Hematopoietic multipotent progenitor cell treated with erythropoietin and hydrocortisone succinate and interleukin-3 and kit ligand, for 6 days (in vitro differentiated cells): ENCODE data around the gene PRKAG2.

Experiments used
- DNase-seq: peaks from one replicate; pipeline ENCODE4 v3.0.0-alpha.2; 2015

The PRKAG2 gene

GRCh38 chr7:151704299-151704959 lies 172.5 kb downstream of the PRKAG2 start:
- DNase-seq = no peak

GRCh38 chr7:151702961-151703360 lies 174.0 kb downstream of the PRKAG2 start:
- DNase-seq = no peak

- no peak for DNase-seq
Observed at GRCh38 chr7:151700586-151701165, 176.2 kb downstream of the PRKAG2 start.

GRCh38 chr7:151699928-151700319 lies 177.0 kb downstream of the PRKAG2 start:
- DNase-seq = peak; percentile 39

DNA sequence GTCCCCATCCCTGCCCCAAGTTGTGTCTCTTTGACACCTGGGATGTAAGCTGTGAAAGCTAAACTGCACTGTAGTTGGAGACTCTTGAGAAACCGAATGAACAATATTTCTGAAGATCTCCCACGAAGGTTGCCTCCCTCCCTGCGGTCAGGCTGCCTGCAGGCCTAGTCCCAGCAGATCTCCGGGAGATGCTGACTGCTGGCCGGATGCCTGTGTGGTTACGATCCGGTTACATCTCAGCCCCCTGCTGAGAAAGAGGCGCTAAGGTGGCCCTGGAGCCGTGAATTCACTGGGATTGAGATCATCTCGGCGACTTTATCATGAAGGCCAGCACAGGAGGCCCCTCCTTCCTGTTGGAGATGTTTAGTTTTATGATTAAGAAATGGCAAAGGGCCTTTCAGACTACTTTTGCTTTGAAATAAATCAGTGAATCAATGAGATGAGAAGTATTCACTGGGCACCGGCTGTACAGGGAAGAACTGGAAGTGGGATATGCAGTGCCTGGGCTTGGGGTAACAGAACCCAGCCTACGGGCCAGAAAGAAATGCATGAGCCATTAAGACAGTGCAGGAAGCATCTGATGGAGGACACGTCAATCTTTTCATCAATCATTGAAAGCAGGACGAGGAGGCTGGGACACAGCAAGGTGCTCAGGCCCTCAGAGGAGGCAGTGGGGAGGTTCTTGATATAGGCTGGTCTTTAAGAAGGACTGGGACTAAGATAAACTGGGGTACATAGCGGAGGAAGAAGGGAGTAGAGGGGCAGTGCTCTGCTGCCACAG lies 177.6 kb downstream of the PRKAG2 start:
- DNase-seq = peak; percentile 14

DNA sequence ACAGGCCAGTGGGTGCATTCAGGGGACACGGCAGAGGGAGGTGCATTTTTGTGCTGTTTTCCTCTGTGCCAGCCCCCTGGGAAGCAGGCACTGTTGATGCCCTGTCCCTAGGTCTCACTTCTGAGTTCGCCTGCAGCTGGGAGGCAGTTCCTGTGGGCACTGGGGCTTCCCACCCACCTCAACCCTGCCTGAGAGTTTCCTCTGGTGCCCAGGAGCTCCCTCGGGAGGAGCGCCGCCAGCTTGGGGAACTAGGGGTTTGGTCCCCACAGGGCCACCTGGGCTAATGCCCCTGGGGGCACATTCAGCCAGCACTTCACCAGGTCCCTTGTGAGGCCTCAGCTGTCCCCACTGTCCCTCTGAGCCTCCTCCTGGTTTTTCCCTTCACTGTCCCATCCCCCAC lies 179.0 kb downstream of the PRKAG2 start:
- DNase-seq = no peak

DNA sequence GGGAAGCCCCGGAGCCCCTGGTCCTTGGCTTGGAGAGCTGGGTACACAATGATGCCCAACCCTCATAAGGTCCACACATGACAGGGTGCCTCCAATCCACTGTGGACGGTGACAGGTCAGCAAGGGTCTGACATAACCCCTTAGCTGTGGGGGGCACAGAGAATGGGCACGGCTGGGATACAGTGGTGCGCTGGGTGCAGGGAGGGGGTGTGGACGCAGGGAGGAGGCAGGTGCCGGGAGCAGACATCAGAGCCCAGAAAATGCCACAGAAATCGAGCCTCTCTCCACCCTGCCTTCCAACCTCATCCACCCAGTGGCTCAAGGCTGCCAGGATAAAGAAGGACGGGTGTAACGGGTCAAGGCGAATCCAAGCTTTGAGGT lies 179.4 kb downstream of the PRKAG2 start:
- DNase-seq = no peak

DNA sequence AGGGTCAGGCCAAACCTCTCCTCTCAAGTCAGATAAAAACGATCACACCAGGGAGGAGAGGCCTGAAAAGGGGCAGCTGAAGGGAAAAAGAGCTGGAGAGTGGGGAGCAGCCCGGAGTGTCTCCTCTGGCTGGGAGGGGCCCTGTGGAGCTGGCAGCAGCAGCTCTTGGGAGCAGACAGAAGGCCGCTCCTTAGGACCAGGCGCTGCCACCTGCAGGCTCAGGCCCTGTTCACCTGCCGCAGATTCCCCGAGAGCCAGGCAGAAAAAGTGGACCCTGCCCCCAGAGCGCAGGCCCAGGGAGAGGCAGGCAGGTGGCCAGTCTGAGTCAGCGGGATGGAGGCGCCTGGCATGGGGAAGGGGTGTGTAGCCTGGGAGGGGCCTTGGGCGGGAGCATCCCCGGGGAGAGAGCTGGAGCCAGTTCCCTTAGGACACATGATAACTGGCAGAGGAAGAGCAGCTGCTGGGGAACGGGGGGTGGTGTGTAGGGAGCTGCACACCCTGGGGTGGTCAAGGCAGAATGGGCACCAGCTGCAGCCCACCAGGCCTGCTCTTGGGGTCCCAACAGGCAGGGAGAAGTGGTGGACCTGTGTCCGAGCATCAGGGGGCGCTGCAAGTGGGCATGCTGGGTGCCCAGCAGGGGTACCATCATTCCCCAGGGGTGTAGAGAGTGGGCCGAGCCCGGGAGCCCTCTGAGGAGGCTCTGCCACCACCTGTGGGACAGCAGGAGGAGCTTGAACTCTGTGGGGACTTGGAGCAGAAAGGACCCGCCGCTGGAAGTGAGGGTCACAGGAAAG lies 180.0 kb downstream of the PRKAG2 start:
- DNase-seq = no peak

- DNase-seq = no peak
Observed at GRCh38 chr7:151695951-151696541, 180.9 kb downstream of the PRKAG2 start.

DNA sequence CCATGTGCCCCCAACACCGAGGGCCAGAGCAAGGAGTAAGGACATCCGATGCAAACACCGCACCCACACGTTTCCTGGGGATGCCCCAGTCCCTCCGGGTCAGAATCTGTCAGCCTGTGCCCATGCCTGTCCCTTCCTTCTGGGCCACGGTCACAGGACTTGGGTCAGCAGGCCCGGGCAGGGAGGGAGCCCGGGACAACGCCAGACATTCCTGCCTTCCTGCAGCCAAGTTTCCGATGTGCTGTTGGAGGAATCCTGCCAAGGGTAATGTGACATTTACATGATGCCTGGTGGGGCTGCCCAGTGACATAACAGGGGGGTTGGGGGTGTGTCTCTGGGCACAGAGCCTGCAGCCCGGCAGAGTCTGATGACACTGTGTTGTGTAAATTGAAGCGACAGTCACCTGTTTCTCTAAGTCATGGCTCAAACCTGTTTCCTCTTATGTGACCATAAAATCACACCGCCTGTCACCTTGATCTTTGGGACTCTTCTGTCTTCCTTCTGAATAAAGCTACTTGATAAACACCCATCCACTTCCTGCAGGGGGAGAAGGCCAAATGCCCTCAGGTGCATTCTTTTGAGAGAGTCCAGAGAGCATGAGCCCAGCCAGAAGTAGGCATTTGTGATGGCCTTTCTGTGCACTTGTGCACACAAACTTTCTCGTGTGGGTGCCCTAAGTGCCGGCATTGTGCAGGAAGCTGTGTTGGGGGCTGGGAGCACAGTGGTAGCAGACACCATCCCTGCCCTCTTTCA lies 181.9 kb downstream of the PRKAG2 start:
- DNase-seq = no peak

- no peak for DNase-seq
Observed at GRCh38 chr7:151694441-151694827, 182.5 kb downstream of the PRKAG2 start.

GRCh38 chr7:151693140-151693539 lies 183.8 kb downstream of the PRKAG2 start:
- DNase-seq = no peak

GRCh38 chr7:151692721-151693120 lies 184.2 kb downstream of the PRKAG2 start:
- DNase-seq = no peak

GRCh38 chr7:151691449-151691848 lies 185.5 kb downstream of the PRKAG2 start:
- DNase-seq = no peak

DNA sequence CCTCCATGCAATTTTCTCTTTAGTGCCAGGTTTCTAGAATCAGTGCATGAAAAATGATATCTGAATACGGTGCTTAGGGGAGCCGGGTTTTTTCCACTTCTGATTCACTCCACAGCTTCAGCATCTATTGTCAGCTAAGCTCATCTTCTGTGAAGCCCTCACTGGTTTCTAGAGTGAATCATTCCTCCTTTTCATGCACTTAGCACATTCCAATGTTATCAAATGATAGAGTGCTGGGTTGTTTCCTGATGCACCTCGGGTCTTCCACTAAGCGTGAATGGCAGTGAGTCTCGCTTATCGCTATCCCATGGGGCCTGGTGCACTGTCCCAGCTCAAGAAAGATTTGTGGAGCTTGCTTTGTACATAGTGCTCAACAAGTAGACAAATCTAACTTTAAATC lies 186.3 kb downstream of the PRKAG2 start:
- no peak for DNase-seq

- no peak for DNase-seq
Observed at GRCh38 chr7:151689196-151689971, 187.5 kb downstream of the PRKAG2 start.

DNA sequence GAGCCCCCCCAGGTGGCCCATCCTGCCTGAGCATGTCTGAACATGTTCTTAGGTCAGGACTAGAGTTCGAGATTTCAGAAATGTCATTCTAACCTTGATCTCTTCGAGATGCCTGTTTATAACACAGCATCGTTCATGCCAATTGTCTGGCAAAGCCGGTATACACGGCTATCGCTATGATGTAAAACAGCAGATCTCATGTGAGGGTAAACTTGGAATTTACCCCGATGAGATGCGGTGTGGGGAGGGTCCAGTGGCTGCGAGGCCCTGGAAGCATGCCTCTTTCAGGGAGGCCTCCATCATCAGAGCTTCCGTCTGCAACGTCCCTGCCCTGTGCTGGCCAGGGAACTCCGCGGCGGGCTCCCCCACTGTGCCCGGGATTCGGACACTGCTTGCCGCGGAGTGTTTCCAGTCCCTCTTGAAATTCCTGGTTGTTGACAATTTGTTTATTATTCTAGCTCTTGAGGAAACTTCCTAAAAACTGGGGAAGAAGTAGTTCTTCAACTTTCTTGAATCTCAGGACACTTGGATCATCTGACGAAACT lies 188.6 kb downstream of the PRKAG2 start:
- no peak for DNase-seq

DNA sequence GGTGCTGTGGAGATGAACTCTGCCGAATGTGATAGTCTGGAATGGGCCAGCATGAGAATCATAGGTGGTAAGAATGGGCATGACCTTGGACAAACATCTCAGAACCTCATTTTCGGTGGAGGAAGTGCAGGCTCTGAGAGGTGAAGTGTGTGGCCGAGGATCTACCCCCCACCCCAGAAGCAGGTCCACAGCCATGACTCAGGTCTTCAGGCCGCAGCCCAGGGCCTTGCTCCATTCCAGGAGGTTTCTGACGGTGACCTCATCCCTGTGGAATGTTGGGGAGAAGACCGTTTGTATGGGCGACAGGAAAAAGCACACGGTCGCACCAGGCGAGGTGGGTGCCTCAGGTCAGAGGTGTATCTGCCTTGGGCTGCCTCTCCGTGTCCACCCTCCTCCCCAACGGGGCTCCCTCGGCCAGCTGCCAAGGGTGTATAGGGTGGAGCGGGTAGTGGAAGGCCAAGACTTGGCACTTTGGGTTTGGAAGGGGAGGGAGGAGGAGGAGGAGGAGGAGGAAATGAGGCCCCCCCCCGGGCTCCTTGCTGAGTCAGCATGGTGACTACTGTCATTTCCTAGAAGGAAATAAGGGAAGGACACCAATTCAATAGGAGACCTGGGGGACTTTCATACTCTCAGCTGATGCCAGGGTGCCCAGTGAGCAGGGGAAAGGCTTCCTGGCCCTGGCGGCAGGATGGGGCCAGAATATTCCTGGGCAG lies 189.2 kb downstream of the PRKAG2 start:
- no peak for DNase-seq

DNA sequence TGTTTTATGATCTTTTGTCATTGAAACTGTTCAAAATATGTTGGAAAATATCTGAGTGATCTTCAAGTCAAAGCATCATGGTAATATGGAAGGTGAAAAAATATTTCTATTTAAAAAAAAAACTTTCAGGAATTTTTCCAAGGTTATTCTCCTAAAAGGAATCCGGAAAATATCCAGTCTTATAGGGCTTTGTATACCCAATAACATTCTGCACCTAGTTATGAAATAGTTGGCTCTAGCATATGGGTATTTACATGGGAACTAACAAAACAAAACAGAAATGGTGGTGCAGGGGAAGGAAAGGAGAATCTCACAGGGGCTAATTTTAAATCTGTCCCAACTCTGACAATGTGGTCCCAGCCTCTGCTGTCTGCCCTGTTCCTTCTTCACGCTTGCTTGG lies 190.1 kb downstream of the PRKAG2 start:
- DNase-seq = no peak

DNA sequence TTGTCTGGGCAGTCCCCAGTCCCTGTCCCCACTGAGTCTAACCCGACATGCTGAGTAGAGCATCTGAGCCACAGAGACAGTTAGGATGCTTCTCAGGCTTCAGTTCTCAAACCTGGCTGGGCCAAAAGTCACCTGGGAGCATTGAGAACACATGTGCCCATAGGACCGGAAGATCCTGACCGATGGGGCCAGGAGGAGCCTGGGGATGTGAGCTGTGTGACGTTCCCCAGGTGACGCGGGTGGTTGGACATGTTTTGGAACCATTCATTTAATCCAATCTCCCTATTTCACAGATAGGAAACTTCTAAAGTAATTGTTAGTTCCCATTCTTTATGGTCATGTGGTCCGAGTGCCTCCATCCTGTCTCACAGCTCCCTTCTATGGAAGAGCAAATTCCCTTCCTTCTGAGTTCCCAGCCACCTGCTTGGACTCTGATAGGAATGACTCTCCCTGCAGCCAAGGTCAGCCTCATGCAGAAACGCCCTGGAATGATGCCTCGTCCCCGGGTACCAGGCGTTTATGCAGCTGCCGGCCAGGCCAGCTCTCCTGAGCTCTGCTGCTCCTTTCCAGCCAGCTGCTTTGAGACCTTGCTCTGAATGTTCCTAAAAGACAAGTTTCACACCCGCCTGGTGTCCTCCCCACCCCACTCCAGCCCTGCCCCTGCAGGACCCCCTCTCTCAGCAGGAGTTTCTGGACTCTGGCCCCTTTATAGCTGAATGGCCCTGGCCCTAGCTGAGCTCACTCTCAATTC lies 190.7 kb downstream of the PRKAG2 start:
- no peak for DNase-seq
